ENCODE measurements around the gene C1orf122.
A peak's percentile ranks its signal among the peaks of the same experiment; 100 is the strongest.
"Not testable (repeated sequence)": the region's sequence is repeated elsewhere in the genome, so short reads cannot be mapped to it uniquely, and the experiment has no call there.

C1orf122 gene

DNA sequence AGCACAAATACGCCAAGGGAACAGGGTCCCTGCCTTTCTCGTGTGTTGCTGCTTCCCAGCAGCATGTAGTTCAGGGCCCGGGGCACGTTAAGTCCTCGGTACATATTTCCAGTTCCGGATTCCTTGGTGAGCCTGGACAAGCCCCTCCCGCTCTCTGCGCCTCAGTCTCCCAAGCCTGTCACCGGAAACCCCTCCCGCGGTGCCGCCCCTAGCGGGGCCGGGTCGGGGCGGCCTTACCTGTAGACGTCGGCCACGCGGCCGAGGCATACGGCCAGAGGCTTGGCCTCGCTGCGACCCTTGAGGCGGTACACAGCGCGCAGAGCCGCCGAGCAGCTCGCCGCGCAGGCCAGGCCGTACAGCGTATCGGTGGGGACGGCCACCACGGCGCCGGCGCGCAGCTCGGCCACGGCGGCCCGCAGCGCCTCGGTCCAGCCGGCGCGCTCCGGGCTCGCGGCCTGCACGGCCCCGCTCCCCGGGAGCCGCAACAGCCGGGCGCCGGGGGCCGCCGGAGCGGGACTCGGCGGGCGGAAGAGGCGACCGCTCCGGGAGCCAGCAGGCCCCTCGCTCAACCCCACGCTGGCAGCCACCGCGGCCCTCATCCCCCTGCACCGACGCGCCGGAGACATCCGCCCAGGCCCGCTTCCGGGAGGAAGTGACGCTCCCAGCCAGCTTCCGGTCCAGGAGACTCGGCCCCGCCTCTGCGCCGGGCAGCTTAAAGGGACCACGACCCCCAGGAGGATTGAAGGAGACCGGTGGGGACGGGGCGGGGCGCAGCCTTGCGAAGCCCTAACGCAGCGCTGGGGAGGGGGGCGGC, at the start of gene C1orf122, which contains the start of gene YRDC:
TSS of gene C1orf122 (plus strand) at position 236 of the 814 bp plus-strand sequence. CDS start 615 bp downstream, outside the sequence.
TSS of gene YRDC (minus strand) at position 654 of the 814 bp plus-strand sequence. CDS start at position 626, 28 bp downstream.
- H3K9me3 ChIP-seq (ENCODE audit: control insufficient read depth, insufficient read depth, low read length): no peaks in the 10 kb centered on the region
- H3K36me3 ChIP-seq (ENCODE audit: control insufficient read depth, insufficient read depth, low read length): peaks cover 49% of the 10 kb centered on the region
- peak within 1 kb of the TSS; percentile 89 for H3K9ac ChIP-seq (ENCODE audit: low read depth, low read length)
- H3K27me3 ChIP-seq (ENCODE audit: control insufficient read depth, insufficient read depth, low read length): no peaks in the 10 kb centered on the region
- peak within 1 kb of the TSS; percentile 77 for H3K27ac ChIP-seq (ENCODE audit: low read depth, low read length)
- H3K4me1 ChIP-seq (ENCODE audit: control insufficient read depth, insufficient read depth, low read length): peaks cover 9% of the 10 kb centered on the region; the same call in 1 of the 2 replicates
- H3K4me3 ChIP-seq (ENCODE audit: low read depth, low read length): peak within 1 kb of the TSS; percentile 85

- Histone ChIP-seq H3K9ac (ENCODE audit: low read depth, low read length) (no peak overlapping the region), H3K4me3 (ENCODE audit: low read depth, low read length) (no peak overlapping the region), H3K36me3 (ENCODE audit: control insufficient read depth, insufficient read depth, low read length) (no peaks in the 10 kb centered on the region), H3K4me1 (ENCODE audit: control insufficient read depth, insufficient read depth, low read length) (no peaks in the 10 kb centered on the region), H3K27ac (ENCODE audit: low read depth, low read length) (no peak overlapping the region), H3K27me3 (ENCODE audit: control insufficient read depth, insufficient read depth, low read length) (peaks cover 95% of the 10 kb centered on the region), H3K9me3 (ENCODE audit: control insufficient read depth, insufficient read depth, low read length) (no peaks in the 10 kb centered on the region)
Measured at GRCh38 chr1:37759451-37759850, 48.1 kb upstream of the C1orf122 start.

DNA sequence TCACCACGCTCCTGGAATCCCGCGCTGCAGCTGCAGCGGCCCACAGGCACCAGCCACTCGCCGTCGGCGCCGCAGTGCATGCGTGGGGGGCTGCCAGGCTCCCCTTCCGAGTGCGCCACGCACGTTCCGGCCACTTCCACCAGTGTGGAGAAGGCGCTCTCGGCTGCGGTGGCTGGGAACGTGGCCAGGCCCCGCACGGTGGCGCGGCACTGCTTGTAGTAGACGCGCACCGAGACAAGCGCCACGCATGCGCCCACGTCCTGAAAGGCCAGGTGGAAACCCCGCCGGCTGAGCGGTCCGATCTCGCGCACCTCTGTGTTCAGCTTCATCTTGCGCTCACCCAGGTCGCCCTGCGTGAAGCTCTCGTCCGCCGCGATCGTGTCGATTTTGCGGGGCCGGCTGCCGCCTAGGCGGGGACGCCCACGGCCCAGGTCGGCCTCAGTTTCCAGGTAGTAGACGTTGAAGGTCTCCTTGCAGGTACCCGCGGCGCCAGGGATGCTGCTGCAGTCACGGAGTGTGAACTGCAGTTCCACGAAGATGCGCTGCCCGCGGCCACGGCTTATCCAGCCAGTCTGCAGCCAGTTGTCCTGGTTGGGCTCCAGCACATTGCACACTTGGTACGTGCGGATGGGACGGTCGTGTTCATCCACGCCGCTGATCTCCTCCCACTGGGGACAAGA, 46.0 kb upstream of the C1orf122 start:
- Histone ChIP-seq H3K9me3 (ENCODE audit: control insufficient read depth, insufficient read depth, low read length) (no peaks in the 10 kb centered on the region), H3K27ac (ENCODE audit: low read depth, low read length) (no peak overlapping the region), H3K4me1 (ENCODE audit: control insufficient read depth, insufficient read depth, low read length) (peaks cover 8% of the 10 kb centered on the region), H3K9ac (ENCODE audit: low read depth, low read length) (no peak overlapping the region), H3K36me3 (ENCODE audit: control insufficient read depth, insufficient read depth, low read length) (no peaks in the 10 kb centered on the region), H3K27me3 (ENCODE audit: control insufficient read depth, insufficient read depth, low read length) (peaks cover 94% of the 10 kb centered on the region), H3K4me3 (ENCODE audit: low read depth, low read length) (no peak overlapping the region)

GRCh38 chr1:37762516-37762915, 45.1 kb upstream of the C1orf122 start:
- peaks cover 17% of the 10 kb centered on the region for H3K4me1 ChIP-seq (ENCODE audit: control insufficient read depth, insufficient read depth, low read length)
- no peak overlapping the region for H3K9ac ChIP-seq (ENCODE audit: low read depth, low read length)
- H3K9me3 ChIP-seq (ENCODE audit: control insufficient read depth, insufficient read depth, low read length): no peaks in the 10 kb centered on the region
- peaks cover 95% of the 10 kb centered on the region for H3K27me3 ChIP-seq (ENCODE audit: control insufficient read depth, insufficient read depth, low read length)
- no peak overlapping the region for H3K27ac ChIP-seq (ENCODE audit: low read depth, low read length)
- H3K4me3 ChIP-seq (ENCODE audit: low read depth, low read length): no peak overlapping the region
- no peaks in the 10 kb centered on the region for H3K36me3 ChIP-seq (ENCODE audit: control insufficient read depth, insufficient read depth, low read length)

- no peak overlapping the region for H3K4me3 ChIP-seq (ENCODE audit: low read depth, low read length)
Measured at GRCh38 chr1:37763791-37764413, 43.7 kb upstream of the C1orf122 start.

DNA sequence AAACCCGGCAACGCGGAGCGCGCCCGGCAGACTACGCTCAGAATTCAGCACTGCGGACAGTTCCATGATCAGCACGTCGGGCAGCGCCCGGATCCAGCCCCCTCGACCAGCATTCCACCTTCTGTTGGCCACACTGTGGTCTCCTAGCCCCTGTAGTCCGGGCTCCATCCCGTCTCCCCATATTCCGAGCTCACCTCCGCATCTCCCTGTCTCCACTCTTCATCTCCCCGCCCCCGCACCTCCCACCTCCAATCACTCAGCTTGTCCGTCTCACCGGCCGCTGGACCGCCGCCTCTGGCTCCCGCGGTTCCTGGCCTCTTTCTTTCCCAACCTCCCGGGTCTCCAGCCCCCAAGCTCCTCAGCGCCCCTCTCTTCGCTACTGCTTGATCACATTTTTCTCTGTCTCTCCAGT, 43.2 kb upstream of the C1orf122 start:
- H3K27me3 ChIP-seq (ENCODE audit: control insufficient read depth, insufficient read depth, low read length): peaks cover 87% of the 10 kb centered on the region
- peaks cover 17% of the 10 kb centered on the region for H3K4me1 ChIP-seq (ENCODE audit: control insufficient read depth, insufficient read depth, low read length)
- H3K36me3 ChIP-seq (ENCODE audit: control insufficient read depth, insufficient read depth, low read length): no peaks in the 10 kb centered on the region
- no peak overlapping the region for H3K9ac ChIP-seq (ENCODE audit: low read depth, low read length)
- peak overlapping the region; percentile 59; the same call in 1 of the 2 replicates for H3K4me3 ChIP-seq (ENCODE audit: low read depth, low read length)
- no peak overlapping the region for H3K27ac ChIP-seq (ENCODE audit: low read depth, low read length)
- H3K9me3 ChIP-seq (ENCODE audit: control insufficient read depth, insufficient read depth, low read length): no peaks in the 10 kb centered on the region

More at GRCh38 chr1:37763791-37764413, 43.7 kb upstream of the C1orf122 start:
- Histone ChIP-seq H3K27ac (ENCODE audit: low read depth, low read length) (no peak overlapping the region), H3K27me3 (ENCODE audit: control insufficient read depth, insufficient read depth, low read length) (peaks cover 88% of the 10 kb centered on the region), H3K36me3 (ENCODE audit: control insufficient read depth, insufficient read depth, low read length) (no peaks in the 10 kb centered on the region), H3K4me1 (ENCODE audit: control insufficient read depth, insufficient read depth, low read length) (peaks cover 17% of the 10 kb centered on the region), H3K9me3 (ENCODE audit: control insufficient read depth, insufficient read depth, low read length) (no peaks in the 10 kb centered on the region), H3K9ac (ENCODE audit: low read depth, low read length) (no peak overlapping the region)

DNA sequence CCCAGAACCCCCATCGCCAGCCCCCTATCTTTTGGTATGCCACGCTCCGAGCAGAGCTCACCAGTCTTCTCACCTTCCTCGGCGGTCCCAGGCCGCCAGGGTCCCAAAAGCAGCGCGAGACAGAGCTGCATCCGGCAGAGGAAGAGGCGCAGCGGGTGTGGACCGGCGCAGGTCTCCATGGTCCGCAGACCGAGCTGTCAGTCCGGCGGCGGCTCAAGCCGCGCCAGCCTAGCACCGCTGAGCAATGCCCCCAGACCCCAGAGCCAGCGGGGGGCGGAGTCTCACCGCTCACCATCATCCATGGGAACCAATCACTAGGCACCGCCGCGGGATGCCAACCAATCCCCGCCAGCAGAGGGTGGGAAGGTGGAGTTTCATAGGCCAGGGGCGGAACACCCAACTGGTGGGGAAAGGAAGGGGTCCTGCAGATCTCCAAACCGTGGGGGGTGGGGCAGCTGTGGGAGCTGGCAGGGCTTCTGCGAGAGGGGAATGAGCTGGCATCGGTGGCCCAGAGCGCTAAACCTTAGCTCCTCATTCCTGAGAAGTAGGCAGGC, 42.6 kb upstream of the C1orf122 start, which contains the start of gene EPHA10:
TSS of gene EPHA10 (minus strand) at position 233 of the 554 bp plus-strand sequence. CDS start at position 179, 54 bp downstream.
- H3K36me3 ChIP-seq (ENCODE audit: control insufficient read depth, insufficient read depth, low read length): no peaks in the 10 kb centered on the region
- peaks cover 17% of the 10 kb centered on the region for H3K4me1 ChIP-seq (ENCODE audit: control insufficient read depth, insufficient read depth, low read length)
- no peak within 1 kb of the TSS for H3K9ac ChIP-seq (ENCODE audit: low read depth, low read length)
- H3K27ac ChIP-seq (ENCODE audit: low read depth, low read length): no peak within 1 kb of the TSS
- H3K9me3 ChIP-seq (ENCODE audit: control insufficient read depth, insufficient read depth, low read length): no peaks in the 10 kb centered on the region
- peak within 1 kb of the TSS; percentile 59 for H3K4me3 ChIP-seq (ENCODE audit: low read depth, low read length)
- H3K27me3 ChIP-seq (ENCODE audit: control insufficient read depth, insufficient read depth, low read length): peaks cover 84% of the 10 kb centered on the region

- Histone ChIP-seq H3K9me3 (ENCODE audit: control insufficient read depth, insufficient read depth, low read length) (no peaks in the 10 kb centered on the region), H3K27ac (ENCODE audit: low read depth, low read length) (no peak overlapping the region), H3K4me3 (ENCODE audit: low read depth, low read length) (peak overlapping the region; percentile 59), H3K4me1 (ENCODE audit: control insufficient read depth, insufficient read depth, low read length) (peaks cover 17% of the 10 kb centered on the region), H3K27me3 (ENCODE audit: control insufficient read depth, insufficient read depth, low read length) (peaks cover 77% of the 10 kb centered on the region), H3K36me3 (ENCODE audit: control insufficient read depth, insufficient read depth, low read length) (no peaks in the 10 kb centered on the region), H3K9ac (ENCODE audit: low read depth, low read length) (no peak overlapping the region)
Measured at GRCh38 chr1:37765916-37766664, 41.5 kb upstream of the C1orf122 start.

DNA sequence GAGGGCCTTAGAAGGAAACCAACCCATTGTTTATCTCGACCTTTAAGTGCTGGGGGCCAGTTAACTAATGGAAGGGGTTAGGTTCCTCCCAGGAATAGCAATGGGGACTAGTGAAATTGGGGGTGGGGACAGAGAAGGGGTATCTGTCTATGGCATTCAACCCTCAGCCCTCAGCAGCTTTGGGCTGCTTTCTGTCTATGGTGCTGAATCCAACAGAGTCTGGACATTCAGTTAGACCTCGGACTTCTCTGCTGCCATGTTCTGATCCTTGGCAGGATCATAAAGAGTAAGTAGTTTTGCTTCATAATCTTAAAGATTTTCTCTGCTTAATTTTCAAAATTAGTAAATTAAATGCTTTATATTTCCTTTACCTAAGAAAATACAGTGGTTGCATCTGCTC, 40.1 kb upstream of the C1orf122 start:
- H3K4me1 ChIP-seq (ENCODE audit: control insufficient read depth, insufficient read depth, low read length): peaks cover 17% of the 10 kb centered on the region
- H3K27me3 ChIP-seq (ENCODE audit: control insufficient read depth, insufficient read depth, low read length): peaks cover 63% of the 10 kb centered on the region
- no peak overlapping the region for H3K27ac ChIP-seq (ENCODE audit: low read depth, low read length)
- H3K9ac ChIP-seq (ENCODE audit: low read depth, low read length): no peak overlapping the region
- no peaks in the 10 kb centered on the region for H3K9me3 ChIP-seq (ENCODE audit: control insufficient read depth, insufficient read depth, low read length)
- H3K36me3 ChIP-seq (ENCODE audit: control insufficient read depth, insufficient read depth, low read length): no peaks in the 10 kb centered on the region
- H3K4me3 ChIP-seq (ENCODE audit: low read depth, low read length): no peak overlapping the region

DNA sequence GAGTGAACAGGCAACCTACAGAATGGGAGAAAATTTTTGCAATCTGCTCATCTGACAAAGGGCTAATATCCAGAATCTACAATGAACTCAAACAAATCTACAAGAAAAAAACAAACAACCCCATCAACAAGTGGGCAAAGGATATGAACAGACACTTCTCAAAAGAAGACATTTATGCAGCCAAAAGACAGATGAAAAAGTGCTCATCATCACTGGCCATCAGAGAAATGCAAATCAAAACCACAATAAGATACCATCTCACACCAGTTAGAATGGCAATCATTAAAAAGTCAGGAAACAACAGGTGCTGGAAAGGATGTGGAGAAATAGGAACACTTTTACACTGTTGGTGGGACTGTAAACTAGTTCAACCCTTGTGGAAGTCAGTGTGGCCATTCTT, 36.1 kb upstream of the C1orf122 start:
- H3K9ac ChIP-seq (ENCODE audit: low read depth, low read length); H3K9me3 ChIP-seq (ENCODE audit: control insufficient read depth, insufficient read depth, low read length); H3K27ac ChIP-seq (ENCODE audit: low read depth, low read length); H3K4me3 ChIP-seq (ENCODE audit: low read depth, low read length); H3K36me3 ChIP-seq (ENCODE audit: control insufficient read depth, insufficient read depth, low read length): not testable (repeated sequence)
- H3K27me3 ChIP-seq (ENCODE audit: control insufficient read depth, insufficient read depth, low read length): peaks cover 24% of the 10 kb centered on the region
- peaks cover 10% of the 10 kb centered on the region for H3K4me1 ChIP-seq (ENCODE audit: control insufficient read depth, insufficient read depth, low read length)
